Smooth muscle cell (in vitro differentiated cells): Measurements from ENCODE around the gene ABLIM1. TPM values are rescaled to one million over a fixed set of nuclear protein-coding genes. Genes with fewer than 3 reads are reported as not detected.

Source experiments
- DNase-seq: peaks from one replicate; lab custom pipeline; 2025; ENCODE audit not compliant: unreplicated experiment; lab: John Stamatoyannopoulos, UW
- H2AFZ ChIP-seq: fragments of 200-600 bp; sonication (generic); 2 replicates; pipeline ENCODE4 v1.6.0; 2016; ENCODE audit warnings: antibody characterized with exemption, low read depth, mild to moderate bottlenecking
- H3F3A ChIP-seq: fragments of 200-600 bp; sonication (generic); 2 replicates; pipeline ENCODE4 v1.6.0; 2017; ENCODE audit warnings: antibody characterized with exemption, low read depth
- H3K27ac ChIP-seq: fragments of 200-600 bp; sonication (generic); 2 replicates; pipeline ENCODE4 v1.5.1; 2016; ENCODE audit warnings: low read depth, mild to moderate bottlenecking
- H3K27me3 ChIP-seq: fragments of 200-600 bp; sonication (generic); 2 replicates; pipeline ENCODE4 v1.6.1; 2016; ENCODE audit warnings: low read depth, mild to moderate bottlenecking
- H3K36me3 ChIP-seq: fragments of 200-600 bp; sonication (generic); 2 replicates; pipeline ENCODE4 v1.5.1; 2016; ENCODE audit warnings: low read depth
- H3K4me1 ChIP-seq: fragments of 200-600 bp; sonication (generic); 2 replicates; pipeline ENCODE4 v1.5.1; 2016; ENCODE audit warnings: low read depth
- H3K4me2 ChIP-seq: fragments of 200-600 bp; sonication (generic); 2 replicates; pipeline ENCODE4 v1.6.0; 2016; ENCODE audit warnings: mild to moderate bottlenecking
- H3K4me3 ChIP-seq: fragments of 200-600 bp; sonication (generic); 2 replicates; pipeline ENCODE4 v1.5.1; 2016; ENCODE audit warnings: mild to moderate bottlenecking
- H3K79me2 ChIP-seq: fragments of 200-600 bp; sonication (generic); 2 replicates; pipeline ENCODE4 v1.6.0; 2016; ENCODE audit warnings: low read depth, mild to moderate bottlenecking
- H3K9ac ChIP-seq: fragments of 200-600 bp; sonication (generic); 2 replicates; pipeline ENCODE4 v1.6.0; 2016; ENCODE audit warnings: low read depth
- H3K9me3 ChIP-seq: fragments of 200-600 bp; sonication (generic); replicated peaks from 2 replicates; pipeline ENCODE4 v1.5.1; 2016; ENCODE audit warnings: low read depth
- H4K20me1 ChIP-seq: fragments of 200-600 bp; sonication (generic); 2 replicates; pipeline ENCODE4 v1.6.0; 2016; ENCODE audit warnings: low read depth
- WGBS: methylation state at CpG from one replicate; pipeline ENCODE4 v1.1.7; 2016; ENCODE audit warnings: low lambda C conversion rate; 5-methylcytosine and 5-hydroxymethylcytosine counted together
- polyA plus RNA-seq: library from polyadenylated mRNA; unstranded; fragments of >200 nt; fragmentation: Nextera tagmentation; extraction: Ambion mirVana; gene quantifications from 2 replicates; pipeline ENCODE4 v1.2.1, GENCODE V29; 2016
- total RNA-seq: library from RNA; depleted of rRNA; stranded (reverse); fragments of >200 nt; gene quantifications from 2 replicates; pipeline ENCODE4 v1.2.3, GENCODE V29; 2014
- TF ChIP-seq, protein P1 (sequence below): fragments of 200-600 bp; sonication (generic); IDR thresholded peaks from 2 replicates; pipeline ENCODE4 v1.5.1; 2017; ENCODE audit warnings: borderline replicate concordance, mild to moderate bottlenecking, antibody characterized with exemption; ENCODE audit not compliant: insufficient read depth, poor library complexity, severe bottlenecking

Gene ABLIM1
- total and polyA plus RNA-seq, 2 experiments from 2014 or later, result 1.6 to 17.6 TPM

DNA sequence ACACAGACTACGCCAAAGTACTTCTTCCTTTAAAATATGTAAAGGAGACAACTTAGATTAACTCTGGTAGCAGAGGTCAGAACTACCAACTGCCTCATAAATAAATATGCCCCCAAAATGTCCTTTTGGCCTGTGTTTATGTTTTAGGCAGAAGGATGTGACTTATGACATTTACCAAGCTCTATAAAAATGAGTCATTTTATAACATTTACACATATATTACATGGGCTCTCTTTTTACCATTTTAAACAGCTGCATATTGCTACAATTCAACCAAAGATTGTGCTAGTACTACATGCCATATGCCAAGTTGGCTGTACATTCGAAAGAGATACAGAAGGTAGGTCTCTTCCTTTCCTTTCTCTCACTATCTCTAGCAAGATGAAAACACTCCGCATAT is 12.4 kb downstream of the ABLIM1 start:
- H3K79me2 ChIP-seq, result no peaks in the 10 kb centered on the region
- H3K27ac ChIP-seq, result no peak overlapping the region
- DNase-seq, result no peak
- TF ChIP-seq, protein P1, sequence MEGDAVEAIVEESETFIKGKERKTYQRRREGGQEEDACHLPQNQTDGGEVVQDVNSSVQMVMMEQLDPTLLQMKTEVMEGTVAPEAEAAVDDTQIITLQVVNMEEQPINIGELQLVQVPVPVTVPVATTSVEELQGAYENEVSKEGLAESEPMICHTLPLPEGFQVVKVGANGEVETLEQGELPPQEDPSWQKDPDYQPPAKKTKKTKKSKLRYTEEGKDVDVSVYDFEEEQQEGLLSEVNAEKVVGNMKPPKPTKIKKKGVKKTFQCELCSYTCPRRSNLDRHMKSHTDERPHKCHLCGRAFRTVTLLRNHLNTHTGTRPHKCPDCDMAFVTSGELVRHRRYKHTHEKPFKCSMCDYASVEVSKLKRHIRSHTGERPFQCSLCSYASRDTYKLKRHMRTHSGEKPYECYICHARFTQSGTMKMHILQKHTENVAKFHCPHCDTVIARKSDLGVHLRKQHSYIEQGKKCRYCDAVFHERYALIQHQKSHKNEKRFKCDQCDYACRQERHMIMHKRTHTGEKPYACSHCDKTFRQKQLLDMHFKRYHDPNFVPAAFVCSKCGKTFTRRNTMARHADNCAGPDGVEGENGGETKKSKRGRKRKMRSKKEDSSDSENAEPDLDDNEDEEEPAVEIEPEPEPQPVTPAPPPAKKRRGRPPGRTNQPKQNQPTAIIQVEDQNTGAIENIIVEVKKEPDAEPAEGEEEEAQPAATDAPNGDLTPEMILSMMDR, result no peak
- no peak overlapping the region for H3K4me2 ChIP-seq
- H4K20me1 ChIP-seq, result no peaks in the 10 kb centered on the region
- H3F3A ChIP-seq, result no peaks in the 10 kb centered on the region
- no peak overlapping the region for H2AFZ ChIP-seq
- no peak overlapping the region for H3K4me3 ChIP-seq
- no peaks in the 10 kb centered on the region for H3K27me3 ChIP-seq
- H3K9me3 ChIP-seq, result no peaks in the 10 kb centered on the region
- 83% methylated on average over 3 of the region's 3 CpGs for WGBS
- no peaks in the 10 kb centered on the region for H3K4me1 ChIP-seq
- H3K9ac ChIP-seq, result no peak overlapping the region
- no peaks in the 10 kb centered on the region for H3K36me3 ChIP-seq

DNA sequence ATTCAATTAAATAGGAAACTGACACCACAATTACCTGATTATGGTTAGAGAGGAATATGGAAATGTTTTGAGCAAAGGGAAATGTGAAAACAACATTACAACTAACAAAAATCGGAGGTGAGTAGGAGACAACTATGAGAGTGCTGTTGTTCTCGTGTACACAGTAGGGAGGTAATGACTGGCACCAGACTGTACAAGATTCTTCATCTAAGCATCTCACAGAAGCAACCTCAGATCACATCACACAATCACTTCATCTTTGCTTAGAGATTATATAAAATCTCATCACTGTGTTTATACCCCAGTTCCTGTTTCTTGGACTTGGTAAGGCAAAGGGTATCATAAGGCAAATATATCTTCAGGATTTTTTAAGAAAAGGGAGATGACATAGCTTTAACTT is 14.9 kb downstream of the ABLIM1 start:
- DNase-seq, result no peak
- Histone ChIP-seq H3K79me2 (no peaks in the 10 kb centered on the region), H2AFZ (no peak overlapping the region), H3K27ac (no peak overlapping the region), H3K9me3 (no peaks in the 10 kb centered on the region), H3K36me3 (no peaks in the 10 kb centered on the region), H3K4me2 (no peak overlapping the region), H3K27me3 (no peaks in the 10 kb centered on the region), H4K20me1 (no peaks in the 10 kb centered on the region), H3K4me3 (no peak overlapping the region), H3K4me1 (no peaks in the 10 kb centered on the region), H3K9ac (no peak overlapping the region), H3F3A (no peaks in the 10 kb centered on the region)
- 92% methylated on average over 2 of the region's 2 CpGs for WGBS
- TF ChIP-seq, protein P1, result no peak

DNA sequence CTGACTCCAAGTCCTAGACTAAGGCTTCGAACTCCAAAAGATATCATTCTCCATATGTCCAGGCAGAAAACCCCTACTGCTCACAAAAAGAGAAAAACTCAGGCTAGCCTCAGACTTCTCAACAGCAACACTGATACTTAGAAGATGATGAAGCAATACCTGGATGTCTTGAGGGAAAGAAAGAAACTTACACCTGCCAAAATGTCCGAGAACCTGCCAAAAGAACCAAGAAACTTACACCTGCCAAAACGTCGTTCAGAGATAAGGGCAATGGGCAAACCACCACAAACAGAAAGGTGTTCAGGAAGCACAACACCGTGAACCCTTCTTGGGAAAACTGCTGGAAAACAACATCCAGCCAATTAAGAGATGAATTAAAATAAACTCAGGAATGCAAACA is 15.3 kb downstream of the ABLIM1 start:
- Histone ChIP-seq H3K27me3 (no peaks in the 10 kb centered on the region), H3K27ac (no peak overlapping the region), H3F3A (no peaks in the 10 kb centered on the region), H2AFZ (no peak overlapping the region), H3K79me2 (no peaks in the 10 kb centered on the region), H3K4me1 (no peaks in the 10 kb centered on the region), H3K9ac (no peak overlapping the region), H3K4me2 (no peak overlapping the region), H4K20me1 (no peaks in the 10 kb centered on the region), H3K36me3 (no peaks in the 10 kb centered on the region), H3K9me3 (no peaks in the 10 kb centered on the region), H3K4me3 (no peak overlapping the region)
- TF ChIP-seq, protein P1, result no peak
- DNase-seq, result no peak
- 94% methylated on average over 5 of the region's 5 CpGs for WGBS

DNA sequence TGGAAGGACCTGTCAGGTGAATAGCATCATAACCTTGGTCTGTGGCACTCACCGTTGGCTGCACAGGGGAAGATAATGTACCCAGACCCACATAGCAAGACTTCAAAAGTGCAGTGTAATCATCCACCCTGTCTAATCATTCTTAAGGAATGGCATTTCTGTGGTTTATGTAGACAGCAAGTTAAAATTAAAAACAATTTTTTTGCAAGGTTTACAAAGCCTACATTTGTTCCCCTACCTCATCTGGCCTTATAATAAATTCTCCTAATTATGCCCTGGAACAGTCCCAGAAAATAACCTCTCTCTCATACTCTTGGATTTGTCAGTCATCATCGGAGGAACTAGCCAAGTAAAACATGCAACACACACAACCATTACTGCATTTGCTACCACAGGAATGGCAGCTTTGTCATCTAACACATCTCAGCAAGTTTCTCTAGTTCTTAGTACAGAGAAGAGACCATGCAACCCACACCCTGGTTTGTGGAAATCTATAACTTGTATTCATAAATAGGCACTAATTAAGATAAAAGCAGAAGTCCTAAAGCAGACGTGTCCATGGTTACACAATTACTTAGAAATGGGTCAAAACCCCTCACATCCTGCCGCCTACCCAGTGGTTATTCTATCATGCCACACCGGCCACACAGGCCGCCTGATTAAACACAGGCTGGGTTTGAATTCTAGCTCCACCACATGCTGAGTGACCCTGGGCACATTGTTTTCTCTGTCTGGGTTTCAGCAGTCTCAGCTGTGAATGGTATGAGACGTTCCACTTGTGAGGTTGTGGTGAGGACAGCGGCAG is 19.1 kb downstream of the ABLIM1 start:
- no peaks in the 10 kb centered on the region for H3K9me3 ChIP-seq
- DNase-seq, result no peak
- H3K27me3 ChIP-seq, result no peaks in the 10 kb centered on the region
- WGBS, result 12% methylated on average over 8 of the region's 8 CpGs
- peak overlapping the region; percentile 28 for H3K4me2 ChIP-seq
- H3K27ac ChIP-seq, result peak overlapping the region; percentile 79
- no peak overlapping the region for H2AFZ ChIP-seq
- peaks cover 5% of the 10 kb centered on the region for H3F3A ChIP-seq
- H3K36me3 ChIP-seq, result no peaks in the 10 kb centered on the region
- H3K4me1 ChIP-seq, result peaks cover 3% of the 10 kb centered on the region
- H3K9ac ChIP-seq, result peak overlapping the region; percentile 15
- H3K4me3 ChIP-seq, result no peak overlapping the region
- H4K20me1 ChIP-seq, result no peaks in the 10 kb centered on the region
- TF ChIP-seq, protein P1, result no peak
- no peaks in the 10 kb centered on the region for H3K79me2 ChIP-seq
